ENCODE results near the gene HOXB3.

Gene HOXB3

DNA sequence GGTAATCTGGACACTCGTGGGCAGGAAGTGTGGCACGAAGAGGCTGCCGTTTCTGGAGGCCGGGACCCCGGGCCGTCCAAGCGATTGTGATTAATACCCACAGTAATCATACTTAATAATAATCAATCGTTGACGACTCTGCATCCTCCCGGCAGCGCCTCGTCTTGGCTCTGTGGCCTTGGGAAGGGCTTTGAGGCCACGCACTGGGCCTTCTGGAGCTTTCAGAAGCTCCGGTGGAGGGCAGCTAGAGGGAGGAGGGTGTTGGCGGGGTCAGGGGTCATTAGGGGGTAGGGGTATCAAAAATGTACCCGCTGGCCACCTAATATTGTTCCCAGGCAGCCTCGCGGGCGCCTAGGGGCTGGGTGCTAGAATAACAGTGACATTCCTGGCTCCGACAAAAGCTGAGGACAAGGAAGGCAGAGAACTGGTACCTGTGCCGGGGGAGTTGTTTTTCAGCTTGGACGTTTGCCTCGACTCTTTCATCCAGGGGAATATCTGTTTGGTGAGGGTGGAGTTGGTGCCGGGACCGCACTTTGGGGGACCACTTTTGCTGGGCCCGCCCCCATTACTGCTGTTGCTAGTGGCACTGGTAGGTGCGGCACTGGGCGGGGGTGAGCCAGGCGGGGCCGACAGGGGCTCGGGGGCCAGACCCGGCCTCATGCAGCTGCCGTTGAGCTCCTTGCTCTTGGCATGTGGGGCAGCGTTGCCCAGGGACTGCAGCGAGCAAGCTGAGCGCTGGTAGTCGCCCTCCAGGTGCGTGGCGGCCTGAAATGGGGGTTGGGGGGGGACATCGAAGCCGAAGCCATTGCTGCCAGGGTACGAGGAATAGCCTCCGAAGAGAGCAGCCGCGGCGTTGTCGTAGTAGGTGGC, 38.2 kb downstream of the HOXB3 start:
- Mint-ChIP-seq H3K9me3 (no peaks in the 10 kb centered on the region), H3K27me3 (peaks cover 24% of the 10 kb centered on the region), H3K4me1 (ENCODE audit: low read depth) (peaks cover 25% of the 10 kb centered on the region), H3K27ac (no peak overlapping the region), H3K4me3 (no peak overlapping the region), H3K36me3 (ENCODE audit: low read depth) (no peaks in the 10 kb centered on the region)
- no peak for DNase-seq

DNA sequence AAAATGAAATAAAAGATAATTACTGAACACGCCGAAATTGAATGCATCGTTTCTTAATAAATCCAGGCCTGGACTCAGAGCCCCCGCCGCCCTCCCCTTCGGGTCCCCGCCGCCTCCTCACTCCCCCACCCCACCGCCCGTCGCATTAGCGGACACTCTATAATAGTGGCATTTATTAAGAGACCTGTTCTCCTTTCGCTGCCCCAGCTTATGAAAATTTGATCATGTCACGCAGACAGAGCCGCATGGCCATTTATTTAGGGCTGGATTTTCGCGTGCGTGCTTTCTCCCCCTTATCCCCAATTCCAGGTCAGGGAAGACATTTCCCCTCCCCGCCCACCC, 38.9 kb downstream of the HOXB3 start:
- Mint-ChIP-seq H3K9me3 (no peaks in the 10 kb centered on the region), H3K27me3 (peaks cover 17% of the 10 kb centered on the region), H3K4me1 (ENCODE audit: low read depth) (peaks cover 30% of the 10 kb centered on the region), H3K27ac (no peak overlapping the region), H3K36me3 (ENCODE audit: low read depth) (no peaks in the 10 kb centered on the region), H3K4me3 (no peak overlapping the region)
- no peak for DNase-seq

DNA sequence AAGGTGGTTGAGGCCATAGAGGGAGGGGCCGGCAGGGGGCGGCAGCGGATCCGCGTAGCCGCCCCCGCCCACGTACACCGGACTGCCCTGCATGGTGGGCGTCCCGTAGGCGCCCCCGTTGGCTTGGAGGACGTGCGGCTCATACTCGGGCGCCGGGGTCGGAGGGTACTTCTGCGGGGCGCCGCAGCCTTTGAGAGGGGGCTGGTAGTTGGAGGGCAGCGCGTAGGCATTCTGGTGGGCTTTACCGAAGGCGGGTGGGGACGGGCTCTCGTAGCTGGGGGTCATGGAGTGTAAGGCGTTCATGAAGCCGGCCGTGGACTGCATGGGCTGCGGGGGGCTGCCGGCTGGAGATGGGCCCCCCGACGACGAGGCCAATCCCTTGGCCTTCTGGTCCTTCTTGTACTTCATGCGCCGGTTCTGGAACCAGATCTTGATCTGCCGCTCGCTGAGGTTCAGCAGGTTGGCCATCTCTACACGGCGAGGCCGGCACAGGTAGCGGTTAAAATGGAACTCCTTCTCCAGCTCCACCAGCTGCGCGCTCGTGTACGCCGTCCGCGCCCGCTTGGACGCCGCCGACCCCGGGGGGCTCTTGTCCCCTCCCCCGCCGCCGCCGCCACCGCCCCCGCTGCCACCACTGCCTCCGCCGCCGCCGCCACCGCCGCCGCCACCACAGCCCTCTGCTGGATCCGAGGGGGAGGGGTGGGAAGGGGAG, 39.4 kb downstream of the HOXB3 start:
- peaks cover 12% of the 10 kb centered on the region for H3K27me3 Mint-ChIP-seq
- H3K9me3 Mint-ChIP-seq = no peaks in the 10 kb centered on the region
- no peaks in the 10 kb centered on the region for H3K36me3 Mint-ChIP-seq (ENCODE audit: low read depth)
- no peak overlapping the region for H3K27ac Mint-ChIP-seq
- no peak for DNase-seq
- H3K4me3 Mint-ChIP-seq = no peak overlapping the region
- H3K4me1 Mint-ChIP-seq (ENCODE audit: low read depth) = peaks cover 29% of the 10 kb centered on the region

DNA sequence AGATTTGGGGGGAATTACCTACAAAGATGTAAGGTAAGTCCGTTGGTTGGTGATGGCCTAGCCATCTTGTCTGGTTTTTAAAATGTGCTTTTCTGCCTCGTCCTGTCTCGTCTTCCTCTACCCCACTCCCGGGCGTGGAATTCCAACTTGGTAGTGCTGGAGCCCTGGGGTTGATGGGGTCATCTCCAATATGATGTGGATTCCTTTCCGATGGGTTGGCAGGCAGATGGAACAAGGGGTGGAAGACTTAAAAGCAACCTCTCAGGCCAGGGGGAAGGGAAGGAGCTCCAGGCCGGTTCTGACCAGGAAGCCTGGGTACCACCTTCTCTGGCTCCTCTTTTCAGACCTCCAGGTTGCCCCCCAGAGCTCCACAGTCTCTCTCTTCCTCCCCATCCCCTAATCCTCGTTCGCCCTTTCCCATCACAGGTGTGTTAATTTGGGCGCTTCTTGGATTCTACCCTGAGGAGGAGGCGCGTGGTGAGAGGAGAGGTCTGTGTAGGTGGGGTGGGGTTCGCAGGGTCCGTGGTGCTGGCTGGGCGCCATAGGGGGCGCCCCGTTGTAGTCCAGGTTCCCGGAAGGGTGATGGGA, 40.0 kb downstream of the HOXB3 start:
- peaks cover 32% of the 10 kb centered on the region for H3K4me1 Mint-ChIP-seq (ENCODE audit: low read depth)
- no peak overlapping the region for H3K4me3 Mint-ChIP-seq
- H3K27me3 Mint-ChIP-seq = peaks cover 15% of the 10 kb centered on the region
- H3K27ac Mint-ChIP-seq = no peak overlapping the region
- no peaks in the 10 kb centered on the region for H3K9me3 Mint-ChIP-seq
- H3K36me3 Mint-ChIP-seq (ENCODE audit: low read depth) = no peaks in the 10 kb centered on the region
- no peak for DNase-seq

DNA sequence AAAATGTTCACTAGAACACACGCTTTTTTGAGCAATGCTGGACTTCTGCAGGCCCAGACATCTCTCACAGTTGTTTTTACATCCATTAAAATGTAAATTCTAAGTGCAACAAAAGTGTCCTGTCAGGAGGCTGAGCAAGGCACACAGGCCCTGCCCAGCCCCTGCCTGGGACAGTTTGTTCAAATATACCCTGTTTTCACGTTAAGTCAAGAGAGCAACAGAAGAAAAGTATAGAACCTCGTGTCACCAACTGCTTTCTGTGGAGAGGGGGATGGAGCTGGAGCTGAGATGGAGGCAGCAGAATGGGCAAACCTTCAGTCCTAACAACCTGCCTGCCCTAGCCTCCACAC, 40.8 kb downstream of the HOXB3 start:
- H3K36me3 Mint-ChIP-seq (ENCODE audit: low read depth) = no peaks in the 10 kb centered on the region
- no peaks in the 10 kb centered on the region for H3K9me3 Mint-ChIP-seq
- H3K4me1 Mint-ChIP-seq (ENCODE audit: low read depth) = peaks cover 32% of the 10 kb centered on the region
- no peak overlapping the region for H3K27ac Mint-ChIP-seq
- no peak overlapping the region for H3K4me3 Mint-ChIP-seq
- no peak for DNase-seq
- H3K27me3 Mint-ChIP-seq = peaks cover 14% of the 10 kb centered on the region

DNA sequence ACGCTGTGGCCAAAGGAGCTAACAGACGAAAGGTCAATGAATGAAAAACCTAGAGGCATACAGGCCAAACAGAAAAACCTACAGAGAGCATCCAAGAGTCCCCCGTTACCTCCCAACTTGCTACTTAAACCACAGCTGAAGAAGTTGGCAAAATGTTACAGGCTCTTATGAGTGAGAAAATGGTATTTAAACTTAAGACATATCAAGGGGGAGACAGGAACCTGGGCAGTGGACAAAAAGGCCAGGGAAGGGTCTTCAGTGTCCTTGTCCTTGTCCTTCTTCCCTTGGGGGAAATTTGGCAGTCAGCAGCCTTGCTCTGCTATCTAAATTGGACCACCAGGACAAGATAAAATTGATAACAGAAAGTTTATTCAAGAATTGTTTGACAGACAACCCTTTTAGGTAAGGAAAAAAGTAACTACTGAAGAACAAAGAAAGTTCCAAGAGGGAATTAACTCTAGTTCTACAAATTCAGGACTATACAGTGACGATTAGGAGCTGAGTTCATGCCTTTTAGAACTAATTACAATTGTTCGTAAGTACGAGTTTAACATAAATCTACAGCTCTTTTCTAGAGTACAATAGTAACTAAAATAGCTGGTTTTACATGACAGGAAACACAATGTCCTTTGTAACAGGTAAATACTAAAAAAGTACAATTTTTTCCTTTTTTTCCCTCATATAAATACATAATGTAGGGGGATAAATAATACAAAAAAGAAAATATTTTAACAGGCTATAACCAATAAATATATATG, 41.3 kb downstream of the HOXB3 start:
- peaks cover 16% of the 10 kb centered on the region for H3K27me3 Mint-ChIP-seq
- H3K9me3 Mint-ChIP-seq = no peaks in the 10 kb centered on the region
- no peak for DNase-seq
- no peaks in the 10 kb centered on the region for H3K36me3 Mint-ChIP-seq (ENCODE audit: low read depth)
- peaks cover 35% of the 10 kb centered on the region for H3K4me1 Mint-ChIP-seq (ENCODE audit: low read depth)
- H3K27ac Mint-ChIP-seq = peak overlapping the region; percentile 44
- H3K4me3 Mint-ChIP-seq = peak overlapping the region; percentile 56

DNA sequence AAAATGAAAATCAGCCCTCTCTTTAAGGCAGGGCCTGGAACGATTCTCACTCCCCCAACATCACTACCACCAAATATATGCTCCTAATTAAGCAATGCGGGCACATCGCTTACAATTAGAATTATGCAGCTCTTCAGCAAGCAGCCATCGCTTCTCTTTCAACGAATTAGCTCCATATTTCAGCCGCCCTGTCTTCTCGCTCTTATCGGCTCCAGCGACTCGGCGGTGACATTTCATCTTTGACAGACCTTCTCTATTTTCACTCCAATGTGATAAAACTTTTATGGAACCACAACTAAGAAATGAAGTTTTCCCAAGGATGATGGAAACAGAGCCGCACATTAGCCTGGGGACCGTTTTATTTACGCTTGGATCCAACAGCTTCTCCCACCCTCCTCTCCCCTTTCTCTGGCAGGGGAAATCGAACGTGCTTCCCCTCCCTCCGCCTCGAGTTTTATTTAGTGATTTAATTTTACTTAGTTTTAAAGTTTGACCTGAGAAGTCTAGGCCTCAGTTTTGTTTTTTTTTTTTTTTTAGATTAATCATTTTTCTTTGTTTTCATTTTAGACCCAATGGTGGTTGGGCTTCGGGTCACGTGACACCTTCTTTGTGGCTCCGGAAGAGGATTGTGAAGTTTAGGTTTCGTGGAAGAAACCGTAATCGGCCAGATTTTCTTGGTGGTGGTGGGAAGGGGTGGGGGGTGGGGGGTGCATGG, 42.1 kb downstream of the HOXB3 start:
- Mint-ChIP-seq H3K9me3 (no peaks in the 10 kb centered on the region), H3K27me3 (peaks cover 17% of the 10 kb centered on the region), H3K4me3 (peak overlapping the region; percentile 56), H3K4me1 (ENCODE audit: low read depth) (peaks cover 38% of the 10 kb centered on the region), H3K27ac (peak overlapping the region; percentile 82), H3K36me3 (ENCODE audit: low read depth) (peaks cover 3% of the 10 kb centered on the region)
- no peak for DNase-seq

DNA sequence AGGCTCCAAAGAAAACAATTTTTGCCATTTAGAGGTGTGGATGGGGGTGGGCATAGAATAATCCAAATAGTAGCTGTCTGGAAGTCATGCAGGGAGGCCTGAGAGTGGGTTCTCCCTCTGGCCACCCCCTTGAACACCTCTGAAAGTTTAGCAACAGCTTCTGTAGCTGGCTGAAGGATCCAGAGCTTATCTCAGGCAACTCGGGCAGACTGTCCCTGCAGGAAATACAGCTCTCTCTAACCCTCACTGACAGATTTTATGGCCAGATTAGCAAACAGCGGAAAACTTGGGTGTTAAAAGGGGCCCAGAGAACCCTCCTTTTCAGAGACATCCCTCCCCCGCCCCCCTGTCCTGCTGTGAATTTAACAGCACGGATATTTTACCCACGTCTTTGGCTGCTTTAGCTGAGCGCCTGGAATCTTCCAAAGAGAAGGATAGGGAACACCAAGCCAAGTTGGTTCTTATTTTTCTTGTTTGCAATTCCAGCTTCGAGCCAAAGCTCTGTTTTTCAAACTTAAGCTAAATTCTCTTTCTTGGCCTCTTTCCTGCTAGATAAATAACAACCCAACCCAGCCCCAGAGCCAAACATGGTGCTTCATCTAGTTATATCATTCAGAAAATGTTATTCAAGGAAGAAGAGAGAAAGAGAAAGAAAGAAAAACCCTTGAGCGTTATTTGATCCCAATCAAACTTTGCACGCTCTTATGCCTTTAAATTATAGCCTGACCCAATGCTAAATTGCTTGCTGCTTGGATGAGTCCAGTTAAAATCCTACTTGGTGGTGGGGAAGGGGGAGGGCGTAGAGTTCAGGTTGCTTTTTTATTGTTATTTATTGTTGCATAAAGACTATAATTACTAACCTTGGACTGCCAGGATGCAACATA, 42.9 kb downstream of the HOXB3 start:
- no peaks in the 10 kb centered on the region for H3K9me3 Mint-ChIP-seq
- peaks cover 44% of the 10 kb centered on the region for H3K4me1 Mint-ChIP-seq (ENCODE audit: low read depth)
- DNase-seq = no peak
- H3K4me3 Mint-ChIP-seq = peak overlapping the region; percentile 56
- H3K27ac Mint-ChIP-seq = peak overlapping the region; percentile 82
- H3K36me3 Mint-ChIP-seq (ENCODE audit: low read depth) = peaks cover 9% of the 10 kb centered on the region
- peaks cover 23% of the 10 kb centered on the region for H3K27me3 Mint-ChIP-seq

DNA sequence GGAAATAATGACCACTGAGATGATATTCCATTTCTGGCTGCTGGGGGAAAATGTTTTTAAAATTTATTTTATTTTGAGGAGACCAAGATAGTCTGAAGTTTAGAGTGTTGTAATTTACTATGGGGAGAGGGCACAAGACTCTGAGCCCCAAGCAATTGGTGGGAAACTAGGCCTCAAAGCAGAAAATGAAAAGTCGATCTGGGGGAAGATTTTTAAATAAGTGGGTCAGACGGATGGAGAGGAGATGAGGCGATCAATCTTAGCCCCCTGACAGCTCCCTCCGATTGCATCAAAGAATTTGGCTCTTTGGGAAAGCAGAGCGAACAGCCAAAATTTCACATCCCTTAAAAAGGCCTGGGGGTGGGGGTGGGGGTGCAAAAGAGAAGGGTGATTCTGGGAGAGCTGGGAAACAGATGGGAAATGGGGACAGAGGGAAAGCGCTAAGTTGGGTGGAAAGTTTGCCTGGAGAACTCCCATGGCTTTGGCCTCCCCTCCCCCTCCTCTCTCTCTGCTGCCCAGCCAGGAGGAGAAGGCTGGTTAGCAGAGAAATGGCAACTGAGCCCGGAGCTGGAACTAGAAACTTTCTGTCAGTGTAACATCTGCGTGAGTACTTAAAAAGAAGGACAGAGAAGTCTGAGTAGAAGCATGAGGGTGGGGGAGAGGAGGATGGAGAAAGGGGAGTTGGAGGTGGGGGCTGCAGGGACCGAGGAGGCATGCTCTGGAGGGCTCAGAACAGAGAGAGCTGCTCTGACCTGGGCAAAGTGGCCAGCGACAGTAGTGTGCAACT, 43.7 kb downstream of the HOXB3 start:
- H3K4me1 Mint-ChIP-seq (ENCODE audit: low read depth) = peaks cover 51% of the 10 kb centered on the region
- H3K27me3 Mint-ChIP-seq = peaks cover 28% of the 10 kb centered on the region
- no peaks in the 10 kb centered on the region for H3K9me3 Mint-ChIP-seq
- DNase-seq = no peak
- H3K27ac Mint-ChIP-seq = peak overlapping the region; percentile 67
- peak overlapping the region; percentile 56 for H3K4me3 Mint-ChIP-seq
- peaks cover 13% of the 10 kb centered on the region for H3K36me3 Mint-ChIP-seq (ENCODE audit: low read depth)

DNA sequence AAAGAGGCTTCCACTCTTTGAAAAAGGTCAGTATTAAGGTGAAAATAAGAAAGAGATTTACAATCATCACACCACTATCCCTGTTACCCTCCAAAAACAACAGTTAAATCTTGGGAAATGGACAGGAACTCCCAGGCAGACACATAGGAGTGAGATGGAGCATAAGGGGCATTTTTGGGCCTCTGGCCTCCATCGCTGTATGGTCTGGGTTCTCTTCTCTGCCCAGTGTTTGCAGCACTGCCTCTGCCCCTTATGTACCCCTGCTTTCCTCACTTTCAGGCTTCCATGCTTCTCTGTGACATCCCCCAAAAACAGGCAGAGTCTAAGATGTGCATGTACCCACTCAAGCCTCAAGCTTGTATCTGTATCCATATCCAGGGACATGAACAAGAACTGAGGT, 44.5 kb downstream of the HOXB3 start:
- H3K9me3 Mint-ChIP-seq = no peaks in the 10 kb centered on the region
- H3K27me3 Mint-ChIP-seq = peaks cover 32% of the 10 kb centered on the region
- peak overlapping the region; percentile 91 for H3K4me3 Mint-ChIP-seq
- H3K36me3 Mint-ChIP-seq (ENCODE audit: low read depth) = peaks cover 13% of the 10 kb centered on the region
- DNase-seq = no peak
- peaks cover 55% of the 10 kb centered on the region for H3K4me1 Mint-ChIP-seq (ENCODE audit: low read depth)
- H3K27ac Mint-ChIP-seq = peak overlapping the region; percentile 68

DNA sequence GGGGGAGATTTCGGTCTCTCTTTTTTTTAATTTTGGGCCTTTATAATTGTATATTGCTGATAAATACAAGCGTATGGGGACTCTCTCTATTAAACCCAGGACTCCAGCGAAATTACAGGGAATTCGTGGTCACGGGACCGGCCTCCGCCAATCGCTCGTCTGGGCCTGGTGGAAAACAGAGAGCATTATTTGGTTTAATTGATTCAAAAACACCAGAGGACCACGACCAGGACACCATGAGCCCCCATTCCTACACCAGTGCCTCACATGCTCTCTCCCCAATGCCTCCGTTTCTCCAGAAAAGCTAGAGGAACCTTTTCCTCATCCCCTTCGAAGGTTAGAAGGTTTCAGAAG, 45.0 kb downstream of the HOXB3 start, which contains the start of gene HOXB2:
Gene HOXB2, minus strand, starts transcription at position 88 of the 354 bp plus-strand sequence. CDS start 198 bp downstream, outside the sequence.
- Mint-ChIP-seq H3K4me1 (ENCODE audit: low read depth) (peaks cover 60% of the 10 kb centered on the region), H3K27me3 (peaks cover 32% of the 10 kb centered on the region), H3K4me3 (peak within 1 kb of the TSS; percentile 91), H3K27ac (peak within 1 kb of the TSS; percentile 91), H3K9me3 (no peaks in the 10 kb centered on the region), H3K36me3 (ENCODE audit: low read depth) (peaks cover 13% of the 10 kb centered on the region)
- DNase-seq = no peak

DNA sequence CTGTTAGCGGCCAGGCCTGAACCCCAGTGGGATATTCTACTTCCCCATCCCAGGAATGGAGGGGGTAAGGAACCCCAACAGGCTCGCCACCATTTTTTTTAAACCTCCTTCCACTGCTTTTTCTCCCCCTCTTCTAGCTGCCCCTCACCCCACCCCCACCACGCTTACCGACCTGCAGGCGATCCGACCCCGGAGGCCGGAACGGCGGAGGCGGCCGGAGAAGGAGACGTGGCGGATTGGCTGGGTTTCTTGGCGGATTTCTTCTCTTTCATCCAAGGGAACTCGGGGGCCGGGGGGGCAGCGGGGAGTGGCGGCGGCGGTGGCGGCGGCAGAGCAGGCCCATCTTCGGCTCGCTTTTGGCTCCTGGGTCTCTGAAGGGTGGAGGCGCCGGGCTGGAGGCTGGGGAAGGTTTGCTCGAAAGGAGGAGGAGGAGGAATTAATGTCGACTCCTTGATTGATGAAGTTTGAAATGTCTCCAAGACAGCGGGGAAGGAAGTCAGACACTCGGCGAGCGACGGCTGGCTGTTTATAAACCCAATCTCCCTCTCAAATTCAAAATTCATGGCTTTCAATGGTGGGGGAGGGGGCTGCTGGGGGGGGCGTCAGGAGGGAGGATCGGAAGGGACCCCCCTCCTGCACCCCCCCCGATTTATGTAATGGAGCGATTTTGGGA, 45.6 kb downstream of the HOXB3 start:
- Mint-ChIP-seq H3K9me3 (no peaks in the 10 kb centered on the region), H3K27ac (peak overlapping the region; percentile 91)

More for the DNA sequence above, 45.6 kb downstream of the HOXB3 start:
- peaks cover 62% of the 10 kb centered on the region for H3K4me1 Mint-ChIP-seq (ENCODE audit: low read depth)
- peaks cover 13% of the 10 kb centered on the region for H3K36me3 Mint-ChIP-seq (ENCODE audit: low read depth)
- H3K27me3 Mint-ChIP-seq = peaks cover 32% of the 10 kb centered on the region
- DNase-seq = peak; percentile 59
- peak overlapping the region; percentile 91 for H3K4me3 Mint-ChIP-seq
